GM19025 (cell line): ENCODE results near the gene TMEM187.
A peak's percentile ranks its signal among the peaks of the same experiment; 100 is the strongest.

ENCODE experiments used
- ATAC-seq: cut with Tn5 transposase; IDR thresholded peaks from one replicate; pipeline ENCODE4 v1.9.1; 2021; ENCODE audit warnings: mild to moderate bottlenecking, low read depth, moderate library complexity; ENCODE audit not compliant: unreplicated experiment

Gene TMEM187

DNA sequence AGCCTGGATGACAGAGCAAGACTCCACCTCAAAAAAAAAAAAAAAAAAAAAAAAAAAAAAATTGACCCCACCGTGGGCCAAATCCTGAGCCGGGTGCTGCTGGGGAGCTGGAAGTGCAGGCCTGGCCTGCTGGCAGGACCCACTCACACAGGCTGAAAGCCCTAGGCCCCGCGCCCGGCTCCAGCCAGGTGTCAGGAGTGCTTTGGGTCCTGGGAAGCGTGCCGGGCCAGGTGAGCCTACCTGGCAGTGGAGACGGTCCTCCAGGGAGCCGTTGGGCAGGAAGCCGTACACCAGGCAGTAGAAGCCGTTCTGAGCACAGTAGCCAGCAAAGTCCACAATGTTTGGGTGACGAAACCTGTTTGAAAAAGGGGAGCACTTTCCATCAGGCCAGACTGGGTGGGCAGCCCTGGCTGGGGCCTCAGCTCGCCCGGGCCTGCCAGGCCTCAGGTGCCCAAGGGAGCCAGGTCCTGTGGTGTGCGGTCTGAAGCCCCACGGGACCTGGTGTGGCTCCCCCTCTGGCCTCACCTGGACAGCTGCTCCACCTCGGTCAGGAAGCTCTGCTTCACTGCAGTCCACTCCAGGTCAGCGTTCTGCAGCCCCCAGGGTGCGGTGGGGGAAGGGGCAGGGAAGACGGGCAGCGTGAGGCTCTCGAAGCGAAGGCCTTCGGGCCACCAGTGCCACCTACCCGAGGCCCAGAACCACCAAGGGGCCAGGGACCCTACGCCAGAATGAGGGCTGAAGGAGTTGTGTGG is 45.4 kb downstream of the TMEM187 start:
- no peak for ATAC-seq

DNA sequence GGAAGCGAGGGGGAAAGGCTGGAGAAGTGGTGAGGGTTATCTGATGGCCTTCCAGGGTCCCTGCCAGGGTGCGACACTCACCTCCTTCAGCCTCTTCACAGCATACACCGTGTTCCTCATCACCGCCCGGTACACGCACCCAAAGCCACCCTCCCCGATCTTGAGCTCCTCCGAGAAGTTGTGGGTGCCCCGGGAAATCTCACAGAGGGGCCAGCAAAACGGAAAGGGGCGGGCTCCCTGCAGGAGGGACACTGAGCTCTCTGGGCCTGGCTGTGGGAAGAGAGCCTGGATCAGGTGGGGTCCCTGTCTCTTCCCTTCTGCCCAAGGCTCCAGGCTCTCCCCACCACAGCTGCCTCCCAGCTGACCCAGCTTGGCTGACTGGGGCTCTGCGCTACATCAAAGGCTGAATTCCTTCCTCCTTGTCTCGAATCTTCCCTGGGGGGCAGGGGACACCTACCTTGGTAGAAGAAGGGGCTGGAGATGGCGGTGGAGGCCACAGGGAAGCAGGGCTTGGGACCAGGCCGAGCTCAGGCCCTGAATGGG is 46.0 kb downstream of the TMEM187 start:
- no peak for ATAC-seq

DNA sequence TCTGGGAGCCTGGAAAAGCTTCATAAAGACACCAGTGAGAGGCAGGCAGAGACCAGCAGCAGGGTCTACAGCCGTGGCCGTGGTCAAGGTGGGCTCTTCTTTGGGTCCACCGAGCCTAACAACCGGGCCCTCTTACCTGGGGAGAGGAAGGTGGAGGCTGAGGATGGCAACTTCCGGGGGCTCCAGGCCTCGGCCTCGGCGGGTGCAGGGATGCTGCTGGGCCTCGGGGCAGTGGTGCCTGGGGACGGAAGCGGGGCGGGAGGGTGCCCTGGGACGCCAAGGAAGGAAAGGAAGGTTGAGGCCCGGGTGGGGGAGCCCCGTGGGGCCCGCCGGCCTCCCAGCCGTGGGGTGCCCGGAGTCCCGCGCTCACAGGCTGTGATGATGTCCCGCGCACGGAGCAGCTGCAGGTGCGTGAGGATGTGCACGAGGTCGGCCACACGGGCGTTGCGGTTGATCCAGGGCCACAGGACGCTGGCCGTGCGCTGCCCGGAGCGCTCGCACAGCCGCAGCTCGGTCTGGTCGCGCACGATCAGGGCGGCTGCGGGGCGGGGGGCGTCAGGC is 46.6 kb downstream of the TMEM187 start:
- ATAC-seq: peak; percentile 12

DNA sequence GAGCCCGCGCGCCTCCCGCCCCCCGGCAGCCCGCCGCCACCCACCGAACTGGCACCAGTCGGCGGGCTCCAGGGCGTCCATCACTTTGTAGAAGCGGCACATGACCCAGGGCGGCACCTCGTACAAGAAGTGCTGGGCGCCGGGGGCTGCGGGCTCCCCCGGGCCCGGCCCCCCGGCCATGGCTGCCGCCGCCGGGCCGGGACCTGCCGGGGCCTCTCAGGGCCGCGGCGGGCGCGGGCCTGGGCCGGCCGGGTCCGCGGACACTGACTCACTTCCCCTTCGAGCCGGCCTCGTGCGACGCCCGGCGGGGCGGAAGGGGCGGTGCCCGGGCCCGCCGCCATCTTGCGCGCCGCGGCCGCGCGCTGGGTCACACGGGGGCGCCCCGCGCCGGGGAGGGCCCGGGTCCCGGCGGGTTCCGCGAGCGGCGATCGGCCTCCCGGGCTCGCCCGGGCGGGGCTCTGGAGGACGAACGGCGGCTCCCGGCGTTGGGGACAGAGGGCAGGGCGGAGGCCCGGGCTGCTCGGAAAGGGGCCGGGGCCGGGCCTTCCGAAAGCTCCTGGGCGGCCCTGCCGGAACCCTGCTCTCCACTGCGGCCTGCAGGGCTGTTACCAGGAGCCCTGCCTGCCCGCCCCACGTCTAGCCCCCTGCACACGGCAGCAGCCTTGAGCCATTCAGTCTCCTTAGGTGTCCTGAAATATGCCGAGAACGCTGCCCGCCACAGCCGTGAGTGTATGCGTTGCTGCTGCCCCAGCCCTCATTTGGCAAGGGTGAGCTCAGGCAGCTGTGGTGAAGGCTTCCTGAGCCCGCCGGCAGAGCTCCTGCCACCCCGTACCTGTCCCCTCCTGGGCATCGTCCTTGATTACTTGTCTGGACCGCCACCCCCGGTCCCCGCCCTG is 47.3 kb downstream of the TMEM187 start, which contains the start of gene IRAK1:
IRAK1 (minus strand) TSS at position 270 of the 896 bp plus-strand sequence; CDS start at position 180, 90 bp downstream.
- peak; percentile 77 for ATAC-seq

DNA sequence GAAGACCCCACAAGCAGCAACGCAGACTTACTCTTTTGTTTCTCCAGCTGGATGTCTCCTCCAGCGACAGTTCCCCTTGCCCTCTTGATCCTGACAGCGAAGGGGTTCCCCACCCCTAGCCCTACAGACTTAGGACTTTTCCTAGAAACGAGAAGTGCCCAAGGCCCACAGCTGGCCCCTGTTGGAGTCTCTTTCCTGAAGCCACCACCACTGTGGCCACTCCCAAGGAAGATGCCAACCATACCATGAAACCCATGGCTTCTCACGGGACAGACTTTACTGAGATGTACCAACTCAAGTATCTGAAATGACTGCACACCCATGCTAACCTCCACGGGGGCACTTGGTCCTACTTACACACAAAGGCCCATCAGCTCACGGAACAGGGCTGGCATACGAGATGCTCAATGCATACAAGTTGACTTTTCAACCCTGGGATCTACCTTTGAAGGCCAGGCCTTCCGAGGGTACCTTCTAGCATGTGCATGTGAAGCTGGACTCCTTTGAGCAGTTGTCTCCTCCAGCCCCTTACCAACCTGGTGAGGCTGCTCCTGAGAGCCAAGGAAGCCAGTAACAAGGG is 48.1 kb downstream of the TMEM187 start:
- ATAC-seq: no peak

DNA sequence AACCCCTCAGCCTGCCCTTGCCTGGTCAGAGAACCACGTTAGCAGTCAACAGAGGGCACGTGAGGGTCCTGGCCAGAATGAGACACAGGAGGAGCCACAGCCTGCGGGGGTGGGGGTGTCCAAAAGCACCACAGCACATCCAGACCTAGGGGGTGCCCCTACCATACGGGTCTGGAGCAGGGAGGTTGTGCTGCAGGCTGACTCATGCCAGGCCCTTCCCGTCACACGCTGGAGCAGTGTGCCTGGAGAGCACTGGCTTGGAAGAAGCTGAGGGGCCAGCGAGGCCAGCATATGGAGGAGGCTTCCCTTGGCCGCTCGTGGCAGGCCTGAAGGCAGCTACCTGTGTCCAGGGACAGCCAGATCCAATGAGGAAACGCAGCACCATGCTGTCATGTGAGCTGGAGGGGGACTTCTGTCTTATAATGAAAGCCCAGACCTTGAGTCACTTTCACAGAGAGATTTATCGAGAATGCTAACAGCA is 48.6 kb downstream of the TMEM187 start:
- no peak for ATAC-seq

DNA sequence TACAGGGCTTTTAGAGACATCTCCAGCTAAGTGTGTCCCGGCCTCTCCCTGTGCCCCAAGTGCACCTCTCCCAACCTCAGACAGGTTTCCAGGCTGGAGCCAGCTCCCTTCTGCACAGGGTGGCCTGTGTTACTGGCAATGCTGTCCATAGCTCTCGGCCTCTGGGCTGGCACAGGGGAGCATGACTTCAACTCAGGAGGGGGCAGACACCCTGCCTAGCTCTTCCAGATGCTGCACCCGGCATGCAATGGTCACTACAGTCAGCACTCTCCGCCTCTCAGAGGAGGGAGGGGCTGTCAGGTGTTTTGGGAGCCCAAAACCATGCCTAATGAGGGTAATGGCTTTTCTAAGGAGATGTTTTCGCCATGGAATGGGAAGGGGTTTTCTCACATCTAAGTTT is 49.6 kb downstream of the TMEM187 start:
- no peak for ATAC-seq

DNA sequence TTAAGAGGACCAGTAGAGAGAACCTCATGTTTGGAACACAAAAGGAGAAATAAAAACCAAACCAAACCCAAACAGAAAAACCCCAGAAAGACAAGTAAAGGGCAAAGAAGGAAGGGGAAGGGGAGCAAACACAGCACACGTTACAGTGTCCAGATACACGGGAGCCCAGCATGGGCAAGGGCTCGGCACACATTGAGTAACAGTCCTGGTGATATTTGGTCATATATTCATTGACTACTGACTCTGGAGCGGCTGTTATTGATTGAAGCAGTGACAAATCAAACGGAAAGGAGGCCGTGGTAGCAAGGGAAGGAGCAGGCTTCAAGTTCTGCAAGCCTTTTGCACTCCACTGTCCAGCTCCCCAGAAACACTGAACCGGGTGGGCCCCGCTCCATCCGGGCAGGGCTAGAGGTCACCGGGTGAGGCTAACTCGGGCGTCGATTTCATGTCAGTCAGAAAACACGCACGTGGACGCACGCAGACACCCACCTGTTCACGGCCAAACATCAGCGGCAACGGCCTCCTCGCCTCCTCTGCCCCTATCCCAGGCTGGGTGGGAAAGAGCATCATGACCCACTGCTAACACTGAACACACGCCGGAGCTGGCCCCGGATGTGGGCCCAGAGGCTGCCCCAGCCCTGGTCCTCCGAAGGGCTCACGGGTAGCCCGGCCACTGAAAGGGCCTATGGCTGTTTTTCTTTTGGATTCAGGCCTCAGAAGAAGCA is 50.9 kb downstream of the TMEM187 start:
- ATAC-seq: no peak

DNA sequence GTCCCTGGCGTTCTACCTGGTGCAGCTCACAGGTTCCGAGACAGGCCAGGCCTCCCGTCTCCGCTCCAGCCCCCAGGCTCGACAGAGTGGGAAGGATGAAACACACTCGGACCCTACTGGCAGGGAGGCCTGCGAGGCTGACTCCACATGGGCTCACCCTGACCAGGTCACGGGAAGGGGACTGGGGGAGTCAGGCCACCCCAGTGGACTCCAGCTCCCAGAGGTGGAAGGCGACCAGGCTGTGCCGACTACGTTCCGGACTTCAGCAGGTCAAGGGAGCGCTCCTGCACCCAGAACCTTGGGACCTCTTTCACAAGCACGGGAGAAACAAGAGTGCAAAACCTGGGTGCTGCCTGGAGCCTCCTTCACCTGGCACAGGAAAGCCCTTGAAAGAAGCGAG is 51.7 kb downstream of the TMEM187 start:
- ATAC-seq: no peak

DNA sequence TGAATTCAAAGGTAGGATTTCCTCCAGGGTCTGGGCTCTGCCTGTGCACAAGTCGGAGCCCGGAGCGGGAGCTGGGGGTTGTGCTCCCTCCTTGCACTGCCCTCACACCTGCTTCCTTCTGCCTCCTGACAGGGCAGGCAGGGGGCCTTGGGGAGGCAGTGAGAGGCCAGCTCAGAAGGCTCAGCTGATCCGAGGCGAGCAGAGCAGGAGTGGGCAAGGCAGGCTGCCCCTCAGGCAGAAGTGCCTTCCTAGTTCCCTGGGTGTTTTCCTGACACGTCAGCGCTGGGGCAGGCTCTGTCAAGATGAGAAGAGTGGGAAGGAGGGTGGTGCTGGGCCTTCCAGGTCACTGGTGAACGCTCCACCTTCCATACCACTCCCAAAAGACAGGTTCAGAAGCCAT is 52.7 kb downstream of the TMEM187 start:
- no peak for ATAC-seq

DNA sequence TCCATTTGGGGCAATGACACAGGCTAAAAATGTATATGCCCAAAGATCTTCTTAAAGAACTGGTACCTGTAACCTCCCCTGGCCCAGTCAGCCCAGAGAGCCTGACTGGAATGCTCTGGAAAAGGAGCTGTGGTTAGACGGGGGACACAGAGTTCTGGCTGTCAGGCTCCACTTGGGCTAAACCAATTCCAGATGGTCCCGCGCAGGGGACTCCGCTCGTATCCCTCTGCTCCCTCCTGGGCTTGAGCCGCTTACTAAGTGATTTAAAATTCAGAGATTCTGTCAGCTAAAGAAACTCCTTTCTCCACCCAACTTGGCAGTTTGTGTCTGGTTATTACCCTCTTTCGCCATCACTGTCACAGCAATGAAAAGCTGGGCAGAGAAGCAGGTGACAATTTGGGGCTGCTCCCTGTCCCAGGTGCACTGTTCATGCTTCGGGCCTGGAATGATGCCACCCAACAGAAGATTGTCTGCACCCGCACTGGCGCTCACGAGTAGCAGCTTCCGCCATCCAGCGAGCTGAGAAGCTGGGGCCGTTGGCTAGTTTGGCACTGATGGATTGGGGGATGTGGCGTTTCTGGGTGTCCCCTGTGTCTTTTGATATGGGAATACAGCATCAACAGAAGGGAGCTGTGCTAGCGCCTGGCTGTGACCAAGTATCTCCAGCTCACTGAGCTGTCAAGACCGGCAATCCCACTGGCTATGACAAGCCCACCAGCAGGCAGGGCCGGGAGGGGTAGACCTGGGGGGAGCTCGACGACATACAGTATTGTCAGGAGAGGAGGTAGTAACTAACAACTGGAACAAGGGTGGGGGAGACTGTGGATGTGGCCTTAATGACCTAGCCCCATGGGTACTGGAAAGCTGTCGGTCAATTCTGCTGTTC is 53.8 kb downstream of the TMEM187 start:
- ATAC-seq: no peak

DNA sequence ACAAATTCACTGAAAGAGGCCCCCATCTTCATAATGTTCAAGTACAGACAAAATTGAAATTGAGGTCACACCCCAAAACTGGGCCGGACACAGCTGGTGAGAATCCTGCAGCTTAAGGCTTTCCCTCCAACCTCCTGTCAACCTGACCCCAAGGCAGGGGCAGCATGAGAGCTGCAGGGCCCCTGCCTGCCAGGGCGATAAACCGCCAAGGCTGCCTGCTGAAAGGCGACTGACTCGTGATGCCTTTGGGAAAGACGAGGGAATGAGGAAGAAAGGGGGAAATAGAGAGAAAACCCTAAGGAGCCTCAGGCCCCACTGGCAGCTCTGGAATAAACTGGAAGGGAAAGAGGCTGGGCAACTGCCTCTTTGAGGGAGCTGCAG is 54.5 kb downstream of the TMEM187 start:
- no peak for ATAC-seq

DNA sequence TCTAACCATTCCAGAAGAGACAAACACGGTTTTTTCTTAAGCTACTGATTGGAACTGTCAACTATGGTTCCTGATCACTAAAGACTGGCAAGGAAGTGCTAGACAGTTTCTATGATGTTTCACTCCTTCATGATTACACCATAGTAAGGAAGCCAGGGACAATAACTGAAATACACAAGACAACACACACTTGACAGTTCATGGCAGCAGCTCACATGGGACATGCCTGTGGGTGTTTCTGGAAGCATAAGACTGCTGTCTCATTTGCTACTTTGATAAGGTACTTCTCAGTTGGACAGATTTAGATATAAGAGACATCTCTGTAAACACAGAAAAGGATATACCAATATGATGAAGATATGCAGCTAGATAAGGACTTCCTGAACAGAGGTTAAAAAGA is 55.4 kb downstream of the TMEM187 start:
- no peak for ATAC-seq

DNA sequence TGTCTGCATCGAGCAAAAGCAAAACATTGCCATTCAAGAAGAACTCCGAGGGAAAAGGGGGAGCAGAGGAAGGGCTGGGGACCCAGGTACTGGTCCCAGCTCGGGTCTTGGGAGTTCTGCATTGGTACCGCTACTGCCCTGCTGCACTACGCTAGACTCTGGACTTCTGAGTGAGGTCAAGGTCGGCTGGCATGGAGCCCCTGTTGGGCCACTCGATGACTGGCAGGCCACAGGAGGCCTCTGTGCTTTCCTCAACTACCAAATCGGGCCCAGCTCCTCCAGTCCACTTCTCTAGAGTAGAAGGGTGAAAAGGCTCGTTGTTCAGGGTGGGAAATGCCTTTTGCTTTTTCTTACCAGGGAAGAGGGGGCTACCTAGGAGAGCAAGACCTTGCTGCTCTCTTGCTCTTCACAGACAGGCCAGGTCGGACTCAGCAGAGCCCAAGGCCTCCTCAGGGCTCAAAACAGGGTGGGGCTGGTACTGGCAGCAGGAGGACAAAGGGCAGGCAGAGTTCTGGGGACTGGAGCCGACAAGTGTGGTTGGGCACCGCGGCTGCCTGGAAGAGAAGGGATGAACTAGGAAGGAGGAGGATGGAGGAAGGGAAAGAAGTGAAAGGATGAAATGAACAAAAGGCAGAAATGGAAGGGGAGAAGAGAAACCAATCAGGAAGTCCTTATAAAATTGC is 56.1 kb downstream of the TMEM187 start:
- no peak for ATAC-seq

DNA sequence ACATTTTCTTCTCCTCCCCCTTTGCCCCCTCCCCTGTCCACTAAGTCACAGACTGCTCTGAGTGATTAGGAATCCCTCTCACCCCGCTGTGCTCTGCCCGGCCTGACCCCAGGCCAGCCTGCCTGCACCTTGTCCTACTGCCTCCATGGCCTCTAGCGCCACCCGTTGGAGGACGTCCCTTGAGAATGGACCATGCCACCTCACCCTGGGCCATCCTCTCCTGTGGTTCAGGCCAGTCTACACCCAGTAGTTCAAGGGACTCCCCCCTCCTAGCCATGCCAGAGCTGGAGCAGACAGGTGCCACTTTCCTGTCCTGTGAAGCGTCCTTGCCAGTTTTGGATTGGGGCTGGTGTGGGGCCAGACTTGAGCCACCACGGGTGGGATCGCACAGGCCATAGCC is 56.9 kb downstream of the TMEM187 start:
- no peak for ATAC-seq

DNA sequence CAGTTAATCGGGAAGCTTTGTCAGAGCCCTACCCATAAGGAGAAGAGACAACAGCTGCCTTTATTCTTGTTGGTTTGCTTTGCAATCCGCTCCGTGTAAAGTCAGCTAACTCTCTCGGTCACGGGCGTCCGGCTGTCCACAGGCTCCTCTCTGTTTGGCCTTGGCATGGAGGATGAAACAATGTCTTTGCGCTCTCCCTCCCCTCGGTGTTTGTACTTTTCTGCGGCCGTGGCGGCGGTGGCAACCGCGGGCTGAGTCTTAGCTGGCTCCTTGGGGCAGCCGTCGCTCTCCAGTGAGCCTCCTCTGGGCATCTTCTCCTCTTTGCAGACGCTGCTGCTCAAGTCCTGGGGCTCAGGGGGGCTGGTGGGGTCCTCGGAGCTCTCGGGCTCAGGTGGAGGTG is 57.7 kb downstream of the TMEM187 start:
- no peak for ATAC-seq

DNA sequence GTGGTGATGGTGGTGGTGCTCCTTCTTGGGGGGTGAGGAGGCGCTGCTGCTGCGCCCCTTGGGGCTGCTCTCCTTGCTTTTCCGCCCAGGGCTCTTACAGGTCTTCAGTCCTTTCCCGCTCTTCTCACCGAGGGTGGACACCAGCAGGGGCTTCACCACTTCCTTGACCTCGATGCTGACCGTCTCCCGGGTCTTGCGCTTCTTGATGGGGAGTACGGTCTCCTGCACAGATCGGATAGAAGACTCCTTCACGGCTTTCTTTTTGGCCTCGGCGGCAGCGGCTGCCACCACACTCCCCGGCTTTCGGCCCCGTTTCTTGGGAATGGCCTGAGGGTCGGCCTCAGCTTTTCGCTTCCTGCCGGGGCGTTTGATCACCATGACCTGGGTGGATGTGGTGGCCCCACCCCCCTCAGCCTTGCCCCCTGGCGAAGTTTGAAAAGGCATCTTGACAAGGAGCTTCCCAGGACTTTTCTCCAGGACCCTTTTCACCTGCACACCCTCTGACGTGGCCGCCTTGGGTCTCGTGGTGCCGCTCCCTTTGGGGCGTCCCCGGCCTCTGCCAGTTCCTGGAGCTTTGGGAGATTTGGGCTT is 58.3 kb downstream of the TMEM187 start:
- ATAC-seq: no peak

DNA sequence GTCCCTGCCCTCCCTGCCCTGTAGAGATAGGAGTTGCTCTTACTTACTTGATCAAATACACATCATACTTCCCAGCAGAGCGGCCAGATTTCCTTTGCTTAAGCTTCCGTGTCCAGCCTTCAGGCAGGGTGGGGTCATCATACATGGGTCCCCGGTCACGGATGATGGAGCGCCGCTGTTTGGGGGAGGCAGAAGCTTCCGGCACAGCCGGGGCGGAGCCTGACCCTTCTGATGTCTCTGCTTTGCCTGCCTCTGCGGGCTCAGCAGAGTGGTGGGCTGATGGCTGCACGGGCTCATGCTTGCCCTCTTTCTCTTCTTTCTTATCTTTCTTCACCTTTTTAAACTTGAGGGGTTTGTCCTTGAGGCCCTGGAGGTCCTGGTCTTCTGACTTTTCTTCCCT is 59.6 kb downstream of the TMEM187 start:
- no peak for ATAC-seq
